ENCODE results near the gene IKBKG. TPM values are rescaled to one million over a fixed set of nuclear protein-coding genes. Genes with fewer than 3 reads are reported as not detected.

IKBKG gene
- total and polyA plus RNA-seq, 2 of the 8 experiments (the other 6 are each of a cell fraction or from before 2014, with no cell fraction given), result 17.5 to 18.1 TPM

- H2BK15ac ChIP-seq (ENCODE audit: low read length), result no peak overlapping the region
- no peaks in the 10 kb centered on the region for H3K4me1 ChIP-seq (replicated peaks in 1 of 4; ENCODE audit: control insufficient read depth in 3 of 4, insufficient read depth in 4 of 4, low read length in 3 of 4)
- ChIA-PET CTCF (ENCODE audit: partially characterized antibody) (interaction anchor here (0.6 to 0.9 kb wide), 3 partner anchors 17 to 757 kb away, joined by 3 read pairs; no protein-coding TSS in a partner anchor), POLR2A (ENCODE audit: partially characterized antibody) (interaction anchor here (0.9 kb wide), 1 partner anchor 42 kb away, joined by 3 read pairs; no protein-coding TSS in a partner anchor)
- H3K27ac ChIP-seq (ENCODE audit: low read depth, low read length), result no peak overlapping the region
- no peak overlapping the region for H3K4me2 ChIP-seq (ENCODE audit: insufficient read depth in 1 of 2, low read depth in 2 of 2, low read length in 2 of 2)
- TF ChIP-seq YY1 (IDR thresholded peaks at IDR 0.05; ENCODE audit: low read depth, low read length), result no peak
- TF ChIP-seq GABPA (IDR thresholded peaks at IDR 0.05; ENCODE audit: borderline replicate concordance, insufficient read depth, low read length), result no peak
- H3K14ac ChIP-seq (ENCODE audit: insufficient read length), result no peak overlapping the region
- FAIRE-seq, result no peak
- 93% methylated on average over 7 of the region's 24 CpGs; no CpG with 5 or more reads in 1 of the 2 experiments for WGBS, 2 experiments (ENCODE audit: extremely low coverage in 1 of 2, insufficient coverage in 1 of 2, insufficient read length in 1 of 2, insufficient replicate concordance in 2 of 2, low coverage in 1 of 2, low lambda C conversion rate in 2 of 2, missing lambda C conversion rate in 1 of 2)
- no peaks in the 10 kb centered on the region for H3K23me2 ChIP-seq (ENCODE audit: low read depth, low read length)
- no peak overlapping the region for H3K23ac ChIP-seq (ENCODE audit: insufficient read length)
- no peak overlapping the region for H3K9ac ChIP-seq (replicated peaks in 1 of 4; ENCODE audit: extremely low read depth in 1 of 4, low read depth in 3 of 4, low read length in 3 of 4)
- no peak overlapping the region for H3K56ac ChIP-seq (replicated peaks; ENCODE audit: insufficient read length, low read depth, low read length)
- no peaks in the 10 kb centered on the region; a peak in 1 of 8 replicates for H3K36me3 ChIP-seq (ENCODE audit: control insufficient read depth in 2 of 4, insufficient read depth in 4 of 4, low read length in 3 of 4)
- no peaks in the 10 kb centered on the region for H4K20me1 ChIP-seq (replicated peaks in 1 of 2; ENCODE audit: control insufficient read depth in 1 of 2, insufficient read depth in 2 of 2, low read length in 2 of 2)
- no peak overlapping the region for H2BK120ac ChIP-seq (replicated peaks; ENCODE audit: low read depth, low read length)
- no peak overlapping the region for H3K18ac ChIP-seq (ENCODE audit: extremely low read depth, low read length)
- H2BK20ac ChIP-seq (ENCODE audit: low read length), result no peak overlapping the region
- no peak overlapping the region for H4K5ac ChIP-seq (ENCODE audit: insufficient read length, low read depth, low read length)
- no peak overlapping the region for H3K4ac ChIP-seq (replicated peaks; ENCODE audit: insufficient read length, low read depth, low read length)
- H2AFZ ChIP-seq (ENCODE audit: low read length), result no peak overlapping the region
- no peak overlapping the region for H4K91ac ChIP-seq (replicated peaks; ENCODE audit: insufficient read length, low read length)
- no peaks in the 10 kb centered on the region for H3K79me1 ChIP-seq (ENCODE audit: low read depth, low read length)
- no peak overlapping the region for H2BK5ac ChIP-seq (ENCODE audit: low read depth, low read length)
- H3K4me3 ChIP-seq (ENCODE audit: extremely low read depth in 1 of 4, insufficient read depth in 2 of 4, low read depth in 3 of 4, low read length in 4 of 4), result no peak overlapping the region
- no peaks in the 10 kb centered on the region for H3K9me3 ChIP-seq (ENCODE audit: insufficient read depth in 2 of 2, low read depth in 1 of 2, low read length in 1 of 2)
- no peaks in the 10 kb centered on the region for H3K27me3 ChIP-seq (replicated peaks in 1 of 4; ENCODE audit: control insufficient read depth in 3 of 4, extremely low read depth in 1 of 4, insufficient read depth in 3 of 4, low read length in 3 of 4)
- no peak overlapping the region for H4K8ac ChIP-seq (ENCODE audit: extremely low read depth, insufficient read depth, low read length)
- no peak overlapping the region for H2AK5ac ChIP-seq (ENCODE audit: low read depth, low read length)
- H2BK12ac ChIP-seq (ENCODE audit: low read depth, low read length), result no peak overlapping the region
- no peak for DNase-seq (ENCODE audit: low read depth in 1 of 2, low spot score in 2 of 2)
- no peaks in the 10 kb centered on the region for H3K79me2 ChIP-seq (ENCODE audit: control insufficient read depth in 1 of 2, insufficient read depth in 2 of 2, low read length in 2 of 2)
Measured at GRCh38 chrX:154507673-154508383, 39.6 kb upstream of the IKBKG start.

All from H1 (cell line).